Inferior parietal cortex (tissue), 1 donor: ENCODE results near the gene ZFP57.

ENCODE experiments used
- DNase-seq: peaks from one replicate; pipeline ENCODE4 v3.0.0-alpha.2; 2016; ENCODE audit errors: extremely low spot score

ZFP57 gene

GRCh38 chr6:29655658-29656057 lies 25.3 kb downstream of the ZFP57 start:
- no peak for DNase-seq

- DNase-seq: peak; percentile 89
Measured at GRCh38 chr6:29653452-29654038, 27.4 kb downstream of the ZFP57 start.

- no peak for DNase-seq
Measured at GRCh38 chr6:29652198-29652584, 28.8 kb downstream of the ZFP57 start.

GRCh38 chr6:29651413-29652197 lies 29.3 kb downstream of the ZFP57 start:
- DNase-seq: peak; percentile 69

- DNase-seq: peak; percentile 100
Measured at GRCh38 chr6:29649701-29650673, 31.0 kb downstream of the ZFP57 start.

- DNase-seq: no peak
Measured at GRCh38 chr6:29647927-29648642, 32.9 kb downstream of the ZFP57 start.

- DNase-seq: no peak
Measured at GRCh38 chr6:29641430-29642148, 39.4 kb downstream of the ZFP57 start.

- no peak for DNase-seq
Measured at GRCh38 chr6:29637247-29637646, 43.7 kb downstream of the ZFP57 start.

- DNase-seq: no peak
Measured at GRCh38 chr6:29633534-29633905, 47.4 kb downstream of the ZFP57 start.

- no peak for DNase-seq
Measured at GRCh38 chr6:29632789-29633533, 48.0 kb downstream of the ZFP57 start, which contains the start of gene GABBR1. GABBR1 (minus strand) TSS chr6:29633183; CDS start chr6:29632385, 798 bp downstream.

- DNase-seq: no peak
Measured at GRCh38 chr6:29631860-29632731, 48.9 kb downstream of the ZFP57 start.

- DNase-seq: no peak
Measured at GRCh38 chr6:29631209-29631810, 49.6 kb downstream of the ZFP57 start.

- no peak for DNase-seq
Measured at GRCh38 chr6:29630315-29630714, 50.6 kb downstream of the ZFP57 start.

GRCh38 chr6:29629571-29629970 lies 51.4 kb downstream of the ZFP57 start:
- DNase-seq: no peak

- peak; percentile 78 for DNase-seq
Measured at GRCh38 chr6:29628419-29629281, 52.3 kb downstream of the ZFP57 start.

GRCh38 chr6:29627755-29628418 lies 53.1 kb downstream of the ZFP57 start:
- DNase-seq: no peak
